ENCODE results near the gene OR1I1. TPM values are rescaled to one million over a fixed set of nuclear protein-coding genes. Genes with fewer than 3 reads are reported as not detected.

Gene OR1I1
- total and polyA plus RNA-seq, 2 experiments from 2014 or later, result not detected

DNA sequence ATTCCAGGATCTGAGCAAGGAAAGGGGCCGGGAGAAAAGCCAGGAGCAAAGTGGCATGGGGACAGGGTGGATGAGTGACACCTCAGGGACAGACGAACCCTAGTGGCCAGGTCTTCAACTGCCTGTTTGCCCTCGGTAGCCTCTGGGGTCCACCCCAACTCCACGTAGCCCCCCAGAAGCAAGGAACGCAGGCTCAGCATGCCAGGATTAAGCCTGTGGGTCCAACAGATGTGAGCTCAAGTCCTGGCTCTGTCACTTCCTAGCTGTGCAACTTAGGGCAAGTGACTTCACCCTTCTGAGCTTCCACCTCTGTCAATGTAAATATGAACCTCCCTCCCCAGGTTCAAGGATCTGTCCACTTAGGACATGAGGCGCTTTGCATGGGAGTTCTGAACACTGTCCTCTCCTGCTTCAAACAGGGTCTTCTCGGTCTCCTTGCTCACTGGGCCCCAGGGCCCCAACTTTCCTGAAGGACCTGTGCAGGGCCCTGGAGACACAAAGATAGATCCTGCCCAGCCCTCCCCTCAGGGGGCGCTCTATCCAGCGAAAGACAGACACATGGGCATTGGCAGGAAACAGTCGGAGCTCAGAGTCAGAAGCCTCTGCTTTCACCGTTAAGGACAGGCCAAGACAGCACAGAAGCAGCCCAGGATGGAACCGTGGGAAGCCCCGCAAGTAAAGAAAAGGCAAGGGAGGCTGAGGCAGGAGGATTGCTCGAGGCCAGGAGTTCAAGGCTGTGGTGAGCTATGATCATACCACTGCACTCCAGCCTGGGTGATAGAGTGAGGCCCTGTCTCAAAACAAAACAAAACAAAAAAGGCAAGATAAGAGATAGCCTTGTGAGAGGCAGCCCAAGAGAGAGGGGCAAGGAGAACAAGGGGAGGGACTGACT lies 38.4 kb downstream of the OR1I1 start:
- Histone ChIP-seq H3K27ac (no peak overlapping the region), H3K27me3 (no peaks in the 10 kb centered on the region), H3K4me1 (ENCODE audit: low read depth) (peaks cover 3% of the 10 kb centered on the region), H3K9me3 (ENCODE audit: low read depth) (no peaks in the 10 kb centered on the region), H3K4me3 (no peak overlapping the region), H3K36me3 (peaks cover 43% of the 10 kb centered on the region)
- TF ChIP-seq, protein P1, sequence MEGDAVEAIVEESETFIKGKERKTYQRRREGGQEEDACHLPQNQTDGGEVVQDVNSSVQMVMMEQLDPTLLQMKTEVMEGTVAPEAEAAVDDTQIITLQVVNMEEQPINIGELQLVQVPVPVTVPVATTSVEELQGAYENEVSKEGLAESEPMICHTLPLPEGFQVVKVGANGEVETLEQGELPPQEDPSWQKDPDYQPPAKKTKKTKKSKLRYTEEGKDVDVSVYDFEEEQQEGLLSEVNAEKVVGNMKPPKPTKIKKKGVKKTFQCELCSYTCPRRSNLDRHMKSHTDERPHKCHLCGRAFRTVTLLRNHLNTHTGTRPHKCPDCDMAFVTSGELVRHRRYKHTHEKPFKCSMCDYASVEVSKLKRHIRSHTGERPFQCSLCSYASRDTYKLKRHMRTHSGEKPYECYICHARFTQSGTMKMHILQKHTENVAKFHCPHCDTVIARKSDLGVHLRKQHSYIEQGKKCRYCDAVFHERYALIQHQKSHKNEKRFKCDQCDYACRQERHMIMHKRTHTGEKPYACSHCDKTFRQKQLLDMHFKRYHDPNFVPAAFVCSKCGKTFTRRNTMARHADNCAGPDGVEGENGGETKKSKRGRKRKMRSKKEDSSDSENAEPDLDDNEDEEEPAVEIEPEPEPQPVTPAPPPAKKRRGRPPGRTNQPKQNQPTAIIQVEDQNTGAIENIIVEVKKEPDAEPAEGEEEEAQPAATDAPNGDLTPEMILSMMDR (IDR thresholded peaks at IDR 0.05; ENCODE audit: low read depth, low read length), result peak; percentile 8
- no peak for DNase-seq (ENCODE audit: low read depth in 1 of 2, low spot score in 1 of 2)

DNA sequence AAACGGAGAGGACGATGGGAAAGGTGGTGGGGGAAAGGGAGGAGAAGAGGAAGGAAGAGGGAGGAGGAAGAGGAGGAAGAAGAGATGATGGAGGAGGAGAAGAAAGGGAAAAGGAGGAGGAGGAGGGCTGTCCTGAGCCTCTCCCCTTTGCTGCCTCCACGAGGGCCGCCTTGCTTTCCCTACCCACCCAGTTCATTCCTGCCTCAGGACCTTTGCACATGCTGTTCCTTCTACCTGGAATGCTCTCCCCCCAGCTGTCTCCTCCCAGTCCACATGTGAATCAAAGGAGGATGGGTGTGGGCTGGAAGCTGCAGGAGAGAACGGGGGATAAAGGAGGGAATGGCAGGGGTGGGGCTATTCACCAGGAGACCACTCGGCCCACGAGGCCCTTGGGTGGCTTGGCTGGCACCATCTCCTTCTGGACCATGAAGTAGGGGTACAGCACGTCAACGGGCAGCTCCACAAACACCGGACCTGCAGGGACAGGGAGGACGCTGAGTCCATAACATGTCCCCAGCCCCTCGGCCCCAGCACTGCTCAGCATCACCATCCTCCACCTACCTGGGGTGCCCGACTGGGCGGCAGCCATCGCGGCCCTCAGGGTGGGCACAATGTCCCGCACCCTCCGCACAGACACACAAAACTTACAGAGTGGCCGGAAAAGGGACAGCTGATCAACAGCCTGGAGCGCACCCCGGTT lies 40.5 kb downstream of the OR1I1 start:
- H3K27me3 ChIP-seq, result no peaks in the 10 kb centered on the region
- H3K4me3 ChIP-seq, result no peak overlapping the region
- peaks cover 26% of the 10 kb centered on the region for H3K36me3 ChIP-seq
- TF ChIP-seq, protein P1 (IDR thresholded peaks at IDR 0.05; ENCODE audit: low read depth, low read length), result no peak
- H3K9me3 ChIP-seq (ENCODE audit: low read depth), result no peaks in the 10 kb centered on the region
- H3K4me1 ChIP-seq (ENCODE audit: low read depth), result peaks cover 8% of the 10 kb centered on the region
- no peak for DNase-seq (ENCODE audit: low read depth in 1 of 2, low spot score in 1 of 2)
- no peak overlapping the region for H3K27ac ChIP-seq

DNA sequence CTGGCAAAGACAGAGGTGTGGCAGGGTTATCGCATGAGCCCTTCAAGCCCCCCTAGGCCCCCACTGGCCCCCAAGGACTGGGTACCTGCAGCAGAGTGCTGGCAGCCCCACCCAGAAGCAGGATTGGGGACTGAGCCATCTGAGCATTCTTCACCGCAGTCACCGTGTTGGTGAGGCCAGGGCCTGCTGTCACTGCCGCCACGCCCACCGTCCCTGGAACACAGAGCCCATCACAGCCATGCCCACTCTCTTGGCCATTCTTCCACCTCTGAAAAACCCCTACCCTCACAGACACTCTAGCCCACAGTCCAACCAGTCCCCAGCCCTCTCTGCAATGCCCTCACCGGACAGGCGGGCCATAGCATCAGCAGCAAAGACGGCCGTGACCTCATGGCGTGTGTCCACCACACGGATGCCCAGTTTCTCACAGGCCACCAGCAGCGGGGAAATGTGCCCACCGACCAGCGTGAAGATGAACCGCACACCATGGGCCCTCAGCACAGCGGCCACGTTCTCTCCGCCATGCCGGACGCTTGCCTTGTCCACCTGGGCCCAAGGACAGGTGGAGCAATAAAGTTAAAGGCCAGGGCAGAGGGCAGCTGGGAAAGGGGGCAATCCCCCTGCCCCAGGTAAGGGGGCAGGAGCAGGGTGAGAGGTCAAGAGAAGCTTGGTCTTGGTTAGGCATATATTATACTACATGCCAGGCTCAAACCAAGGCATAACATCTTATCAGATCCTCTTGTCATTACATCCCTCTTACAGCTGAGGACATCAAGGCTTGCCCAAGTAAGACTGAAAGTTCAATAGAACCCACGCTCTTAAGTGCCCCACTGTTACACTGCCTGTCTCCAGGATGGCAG lies 41.2 kb downstream of the OR1I1 start:
- no peak for DNase-seq (ENCODE audit: low read depth in 1 of 2, low spot score in 1 of 2)
- Histone ChIP-seq H3K36me3 (peaks cover 18% of the 10 kb centered on the region), H3K27ac (no peak overlapping the region), H3K9me3 (ENCODE audit: low read depth) (no peaks in the 10 kb centered on the region), H3K4me1 (ENCODE audit: low read depth) (peaks cover 8% of the 10 kb centered on the region), H3K27me3 (no peaks in the 10 kb centered on the region), H3K4me3 (no peak overlapping the region)
- TF ChIP-seq, protein P1 (IDR thresholded peaks at IDR 0.05; ENCODE audit: low read depth, low read length), result no peak

DNA sequence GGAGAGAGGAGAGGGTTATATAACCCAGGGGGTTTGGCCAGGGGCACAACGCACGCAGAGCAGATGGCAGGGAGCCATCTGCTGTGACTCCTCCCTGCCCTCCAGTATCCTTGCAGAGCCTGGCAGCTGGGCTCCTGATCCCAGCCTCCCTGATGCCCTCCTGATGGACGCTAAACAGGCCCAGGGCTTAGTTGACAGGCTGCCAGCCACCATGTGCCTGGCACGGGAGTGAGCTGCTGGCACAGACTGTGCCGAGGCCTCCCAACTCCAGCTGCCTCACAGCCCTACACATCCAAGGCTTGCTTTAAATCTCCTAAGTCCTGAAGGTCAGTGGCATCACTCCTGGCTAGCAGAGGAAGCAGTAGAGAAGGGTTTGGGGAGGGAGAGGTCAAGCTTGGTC lies 41.9 kb downstream of the OR1I1 start:
- H3K4me1 ChIP-seq (ENCODE audit: low read depth), result peaks cover 8% of the 10 kb centered on the region
- H3K4me3 ChIP-seq, result no peak overlapping the region
- TF ChIP-seq, protein P1 (IDR thresholded peaks at IDR 0.05; ENCODE audit: low read depth, low read length), result no peak
- no peaks in the 10 kb centered on the region for H3K9me3 ChIP-seq (ENCODE audit: low read depth)
- no peak for DNase-seq (ENCODE audit: low read depth in 1 of 2, low spot score in 1 of 2)
- H3K36me3 ChIP-seq, result peaks cover 12% of the 10 kb centered on the region
- no peak overlapping the region for H3K27ac ChIP-seq
- H3K27me3 ChIP-seq, result no peaks in the 10 kb centered on the region

DNA sequence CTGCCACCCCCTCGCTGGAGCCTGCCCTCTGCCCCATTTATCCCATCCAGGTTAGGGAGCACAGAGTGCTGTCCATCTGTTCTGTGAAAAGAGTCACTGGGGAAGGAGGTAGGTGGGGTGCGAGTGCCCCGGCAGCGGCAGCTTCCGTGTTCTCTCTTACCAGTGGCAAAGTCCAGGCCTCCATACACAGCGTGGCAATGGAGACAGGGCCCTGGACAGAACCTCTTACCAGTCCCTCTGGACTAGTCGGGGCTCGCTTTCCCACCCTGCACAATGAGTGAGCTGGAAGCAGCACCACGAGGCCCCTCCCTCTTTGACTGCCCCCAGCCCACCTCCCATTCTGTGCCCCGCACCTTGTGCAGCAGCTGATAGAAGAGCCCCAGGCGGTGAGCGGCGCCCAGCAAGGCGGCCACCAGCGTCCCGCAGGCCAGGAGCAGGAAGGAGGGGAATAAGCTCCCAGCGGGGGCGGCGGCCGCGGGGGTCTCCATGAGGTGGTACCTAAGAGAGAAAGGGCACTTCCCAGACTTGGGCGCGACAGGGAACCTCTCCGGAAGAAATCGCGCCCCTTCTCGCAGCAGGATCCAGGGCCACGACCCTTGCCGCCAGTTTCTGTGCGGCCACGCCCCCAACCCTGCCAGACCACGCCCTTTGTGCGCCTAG lies 42.7 kb downstream of the OR1I1 start:
- peak overlapping the region; percentile 98 for H3K27ac ChIP-seq

More for the DNA sequence above, 42.7 kb downstream of the OR1I1 start:
- Histone ChIP-seq H3K4me1 (ENCODE audit: low read depth) (peaks cover 8% of the 10 kb centered on the region), H3K36me3 (peaks cover 4% of the 10 kb centered on the region), H3K27me3 (no peaks in the 10 kb centered on the region), H3K9me3 (ENCODE audit: low read depth) (no peaks in the 10 kb centered on the region), H3K4me3 (peak overlapping the region; percentile 55)
- no peak for DNase-seq (ENCODE audit: low read depth in 1 of 2, low spot score in 1 of 2)
- TF ChIP-seq, protein P1 (IDR thresholded peaks at IDR 0.05; ENCODE audit: low read depth, low read length), result no peak
